WTC11 (cell line): ENCODE measurements around the gene SLC5A12. TPM values are rescaled to one million over a fixed set of nuclear protein-coding genes. Genes with fewer than 3 reads are reported as not detected.
A peak's percentile ranks its signal among the peaks of the same experiment; 100 is the strongest.

Experiments used
- ATAC-seq: fragments of 200-7000 bp; cut with Tn5 transposase; 2 replicates; pipeline ENCODE4 v1.10.0; 2021; ENCODE audit warnings: mild to moderate bottlenecking, moderate library complexity
- CTCF ChIA-PET: fragments of 300-600 bp; sonication (Branson Sonifier 250); formaldehyde crosslinking; loops from one replicate; lab custom pipeline; 2021; ENCODE audit warnings: antibody characterized with exemption; lab: Charles Lee
- POLR2A ChIA-PET: fragments of 350-600 bp; sonication (Branson Sonifier 250); formaldehyde crosslinking; loops from one replicate; lab custom pipeline; 2021; ENCODE audit warnings: antibody characterized with exemption; lab: Charles Lee
- DNase-seq: peaks from one replicate; pipeline ENCODE4 v3.0.0; 2021; ENCODE audit warnings: low spot score
- H3K27ac Mint-ChIP-seq: 2 replicates; pipeline ENCODE4 v1.8.0; 2021; ENCODE audit warnings: mixed read lengths
- H3K27me3 Mint-ChIP-seq: 2 replicates; pipeline ENCODE4 v1.8.0; 2021; ENCODE audit warnings: low read depth, mild to moderate bottlenecking, moderate library complexity, mixed read lengths
- H3K36me3 Mint-ChIP-seq: 2 replicates; pipeline ENCODE4 v1.8.0; 2021; ENCODE audit warnings: mixed read lengths
- H3K4me1 Mint-ChIP-seq: 2 replicates; pipeline ENCODE4 v1.8.0; 2022; ENCODE audit warnings: mixed read lengths
- H3K4me3 Mint-ChIP-seq: 2 replicates; pipeline ENCODE4 v1.8.0; 2021; ENCODE audit warnings: mild to moderate bottlenecking, moderate library complexity, mixed read lengths
- H3K9me3 Mint-ChIP-seq: 2 replicates; pipeline ENCODE4 v1.8.0; 2021; ENCODE audit warnings: mixed read lengths
- AR ChIP-seq: fragments of 250-450 bp; sonication (Bioruptor Pico); IDR thresholded peaks from 2 replicates; pipeline ENCODE4 v1.9.0; 2021; ENCODE audit warnings: mild to moderate bottlenecking
- ATF6 ChIP-seq: sonication (generic); formaldehyde crosslinking; IDR thresholded peaks from 2 replicates; pipeline ENCODE4 v1.8.1; 2023; ENCODE audit warnings: mild to moderate bottlenecking, missing genetic modification reagents
- CBFB ChIP-seq: sonication (generic); formaldehyde crosslinking; IDR thresholded peaks from 2 replicates; pipeline ENCODE4 v1.8.1; 2022; ENCODE audit warnings: mild to moderate bottlenecking, low read depth, missing genetic modification reagents
- CTCF ChIP-seq: fragments of 200-600 bp; IDR thresholded peaks from 2 replicates; pipeline ENCODE4 v1.8.0; 2022; ENCODE audit warnings: antibody characterized with exemption
- GRHL2 ChIP-seq: fragments of 250-450 bp; sonication (Bioruptor Pico); IDR thresholded peaks from 2 replicates; pipeline ENCODE4 v1.8.0; 2022; ENCODE audit warnings: mild to moderate bottlenecking, moderate library complexity; ENCODE audit not compliant: insufficient replicate concordance, severe bottlenecking
- IRF2 ChIP-seq: sonication (generic); formaldehyde crosslinking; IDR thresholded peaks from 2 replicates; pipeline ENCODE4 v1.8.0; 2022; ENCODE audit warnings: low read depth, missing genetic modification reagents, borderline replicate concordance
- RELA ChIP-seq: sonication (generic); formaldehyde crosslinking; IDR thresholded peaks from 2 replicates; pipeline ENCODE4 v1.8.1; 2022; ENCODE audit warnings: missing genetic modification reagents, mild to moderate bottlenecking, borderline replicate concordance
- TEAD4 ChIP-seq: sonication (generic); formaldehyde crosslinking; IDR thresholded peaks from 2 replicates; pipeline ENCODE4 v1.8.0; 2022; ENCODE audit warnings: mild to moderate bottlenecking, missing genetic modification reagents
- ZNF425 ChIP-seq: fragments of 250-450 bp; sonication (Bioruptor Pico); conservative IDR thresholded peaks from 2 replicates; pipeline ENCODE4 v1.9.0; 2021; ENCODE audit warnings: mild to moderate bottlenecking
- ZNF532 ChIP-seq: fragments of 250-450 bp; sonication (Bioruptor Pico); IDR thresholded peaks from 2 replicates; pipeline ENCODE4 v1.9.0; 2021; ENCODE audit warnings: mild to moderate bottlenecking, borderline replicate concordance
- total RNA-seq: library from RNA; stranded (reverse); gene quantifications from 3 replicates; pipeline ENCODE4 v1.2.3, GENCODE V29; 2021

The SLC5A12 gene
- total RNA-seq, 1 experiment from 2014 or later, result 1.9 TPM

GRCh38 chr11:26755762-26756161 lies 33.9 kb upstream of the SLC5A12 start:
- no peak for TF ChIP-seq TEAD4 (CRISPR knock-in tag)
- no peak for TF ChIP-seq CBFB
- TF ChIP-seq GRHL2, result no peak
- no peak for TF ChIP-seq AR (CRISPR knock-in tag)
- TF ChIP-seq IRF2 (CRISPR knock-in tag), result no peak
- no peak for TF ChIP-seq ZNF425 (CRISPR knock-in tag)
- TF ChIP-seq ZNF532 (CRISPR knock-in tag), result no peak
- TF ChIP-seq RELA (CRISPR knock-in tag), result no peak
- no peak overlapping the region for H3K27ac Mint-ChIP-seq
- no peak overlapping the region for H3K4me3 Mint-ChIP-seq
- no peaks in the 10 kb centered on the region for H3K36me3 Mint-ChIP-seq
- ChIA-PET POLR2A (no interaction called here), CTCF (interaction anchor here (0.8 kb wide), 1 partner anchor 403 kb away, joined by 3 read pairs; no protein-coding TSS in a partner anchor)
- H3K4me1 Mint-ChIP-seq, result peaks cover 5% of the 10 kb centered on the region
- peaks cover 6% of the 10 kb centered on the region; the same call in 1 of the 2 replicates for H3K9me3 Mint-ChIP-seq
- ATAC-seq (no peak), DNase-seq (no peak)
- H3K27me3 Mint-ChIP-seq, result no peaks in the 10 kb centered on the region

- POLR2A ChIA-PET, result interaction anchor here (0.5 kb wide), 1 partner anchor 401 kb away, joined by 3 read pairs; no protein-coding TSS in a partner anchor
These were observed 32.1 kb upstream of the SLC5A12 start for GRCh38 chr11:26753723-26754504.

More at GRCh38 chr11:26753723-26754504, 32.1 kb upstream of the SLC5A12 start:
- peak; percentile 51 for TF ChIP-seq CTCF
- no peak for TF ChIP-seq ATF6 (CRISPR knock-in tag)
- Mint-ChIP-seq H3K4me1 (no peaks in the 10 kb centered on the region), H3K36me3 (no peaks in the 10 kb centered on the region), H3K27me3 (no peaks in the 10 kb centered on the region), H3K4me3 (no peak overlapping the region), H3K27ac (no peak overlapping the region), H3K9me3 (peaks cover 6% of the 10 kb centered on the region; the same call in 1 of the 2 replicates)
- DNase-seq (peak; percentile 37), ATAC-seq (peak; percentile 93)
- CTCF ChIA-PET, result interaction anchor here (1.0 to 1.2 kb wide), 4 partner anchors 323 to 732 kb away, joined by 3 to 6 read pairs (median 4); no protein-coding TSS in a partner anchor
